Stimulated activated naive CD4-positive, alpha-beta T cell treated with Interleukin-2 at 50 U/mL for 16 hours (primary cell): ENCODE results near the gene USP1.
A peak's percentile ranks its signal among the peaks of the same experiment; 100 is the strongest.

Experiments used
- DNase-seq: peaks from one replicate; lab custom pipeline; 2025; lab: John Stamatoyannopoulos, UW

Gene USP1

GRCh38 chr1:62436466-62437272, at the start of gene USP1:
TSS of gene USP1 (plus strand) at chr1:62437049. CDS start at chr1:62439868, 2,819 bp downstream.
- peak; percentile 100 for DNase-seq

GRCh38 chr1:62389531-62389930, 47.3 kb upstream of the USP1 start:
- no peak for DNase-seq

GRCh38 chr1:62390071-62390470, 46.8 kb upstream of the USP1 start:
- DNase-seq = no peak

- no peak for DNase-seq
Observed at GRCh38 chr1:62391369-62391971, 45.4 kb upstream of the USP1 start.

- DNase-seq = no peak
Observed at GRCh38 chr1:62392951-62393350, 43.9 kb upstream of the USP1 start.

GRCh38 chr1:62394646-62395045, 42.2 kb upstream of the USP1 start:
- DNase-seq = no peak

GRCh38 chr1:62395291-62395690, 41.6 kb upstream of the USP1 start:
- DNase-seq = no peak

- no peak for DNase-seq
Observed at GRCh38 chr1:62396871-62397270, 40.0 kb upstream of the USP1 start.

GRCh38 chr1:62397301-62397700, 39.5 kb upstream of the USP1 start:
- DNase-seq = no peak

- DNase-seq = no peak
Observed at GRCh38 chr1:62398377-62398776, 38.5 kb upstream of the USP1 start.

- DNase-seq = no peak
Observed at GRCh38 chr1:62401034-62401760, 35.7 kb upstream of the USP1 start.

GRCh38 chr1:62405247-62405646, 31.6 kb upstream of the USP1 start:
- DNase-seq = no peak

- no peak for DNase-seq
Observed at GRCh38 chr1:62406576-62406975, 30.3 kb upstream of the USP1 start.

- DNase-seq = no peak
Observed at GRCh38 chr1:62407398-62408009, 29.3 kb upstream of the USP1 start.

- no peak for DNase-seq
Observed at GRCh38 chr1:62415687-62416086, 21.2 kb upstream of the USP1 start.

GRCh38 chr1:62417351-62417999, 19.4 kb upstream of the USP1 start:
- DNase-seq = no peak

- DNase-seq = no peak
Observed at GRCh38 chr1:62420214-62420613, 16.6 kb upstream of the USP1 start.

GRCh38 chr1:62423580-62424242, 13.1 kb upstream of the USP1 start:
- no peak for DNase-seq

- no peak for DNase-seq
Observed at GRCh38 chr1:62424411-62424810, 12.4 kb upstream of the USP1 start.

- no peak for DNase-seq
Observed at GRCh38 chr1:62425041-62425440, 11.8 kb upstream of the USP1 start.

GRCh38 chr1:62426237-62426636, 10.6 kb upstream of the USP1 start:
- DNase-seq = no peak

GRCh38 chr1:62426794-62427193, 10.1 kb upstream of the USP1 start:
- no peak for DNase-seq
